B cell (primary cell): ENCODE results near the gene FRYL. TPM values are rescaled to one million over a fixed set of nuclear protein-coding genes. Genes with fewer than 3 reads are reported as not detected.

Source experiments
- ATAC-seq: fragments of 200-7000 bp; cut with Tn5 transposase; one replicate; pipeline ENCODE4 v1.10.0; 2021; ENCODE audit warnings: low read depth, mild to moderate bottlenecking, moderate number of reproducible peaks, moderate library complexity
- CTCF ChIA-PET: fragments of 350-600 bp; sonication (Branson Sonifier 250); formaldehyde crosslinking; loops from one replicate; lab custom pipeline; 2021; ENCODE audit warnings: antibody characterized with exemption, inconsistent platforms; lab: Charles Lee
- POLR2A ChIA-PET: fragments of 350-600 bp; sonication (Branson Sonifier 250); formaldehyde crosslinking; loops from one replicate; lab custom pipeline; 2021; ENCODE audit warnings: antibody characterized with exemption; lab: Charles Lee
- DNase-seq: peaks from one replicate; pipeline ENCODE4 v3.0.0; 2013
- H2AFZ ChIP-seq: 2 replicates; pipeline ENCODE4 v1.6.1; 2012; ENCODE audit warnings: mild to moderate bottlenecking, low read depth, low read length; ENCODE audit not compliant: insufficient read depth, poor library complexity, severe bottlenecking
- H3K27ac ChIP-seq, 2 donors: 1 replicate in 1 of 2; 2 replicates in 1 of 2; pipeline ENCODE4 v1.5.1; 2012 to 2013; ENCODE audit warnings: low read length in 2 of 2, mild to moderate bottlenecking in 2 of 2, moderate library complexity in 1 of 2
- H3K27me3 ChIP-seq, 4 experiments: fragments of 200-600 bp in 1 of 4; sonication (generic) in 1 of 4; replicated peaks in 1 of 4; 1 replicate in 2 of 4; 2 replicates in 2 of 4; pipeline versions ENCODE4 v1.6.1 to v1.7.0; 2013 to 2016; ENCODE audit warnings: low read length in 3 of 4, mild to moderate bottlenecking in 2 of 4, mixed read lengths in 1 of 4, moderate library complexity in 1 of 4; ENCODE audit not compliant: insufficient read depth in 4 of 4, control insufficient read depth in 3 of 4; ENCODE audit errors: control extremely low read depth in 1 of 4
- H3K36me3 ChIP-seq, 2 experiments: replicated peaks in 1 of 2; 1 replicate in 1 of 2; 2 replicates in 1 of 2; pipeline versions ENCODE4 v1.6.1 to v1.7.1; 2013; ENCODE audit warnings: low read length in 1 of 2; ENCODE audit not compliant: insufficient read depth in 2 of 2, control insufficient read depth in 1 of 2; ENCODE audit errors: control extremely low read depth in 1 of 2, extremely low read depth in 1 of 2
- H3K4me1 ChIP-seq, 2 donors: fragments of 200-600 bp in 1 of 2; sonication (generic) in 1 of 2; 1 replicate in 1 of 2; 2 replicates in 1 of 2; pipeline versions ENCODE4 v1.5.1 to v1.6.1; 2013 to 2017; ENCODE audit warnings: low read length in 2 of 2; ENCODE audit not compliant: control insufficient read depth in 2 of 2, insufficient read depth in 2 of 2
- H3K4me2 ChIP-seq: replicated peaks from 2 replicates; pipeline ENCODE3; 2012; ENCODE audit warnings: mild to moderate bottlenecking, low read depth, low read length; ENCODE audit not compliant: poor library complexity, severe bottlenecking
- H3K4me3 ChIP-seq, 5 experiments: fragments of 200-600 bp in 1 of 5; sonication (generic) in 1 of 5; 1 replicate in 3 of 5; 2 replicates in 2 of 5; pipeline versions ENCODE4 v1.5.1 to v1.7.0; 2011 to 2016; ENCODE audit warnings: low read length in 4 of 5, mild to moderate bottlenecking in 4 of 5, low read depth in 2 of 5, control low read depth in 1 of 5, moderate library complexity in 1 of 5; ENCODE audit not compliant: insufficient read depth in 1 of 5; ENCODE audit errors: control extremely low read depth in 1 of 5, extremely low read depth in 1 of 5
- H3K79me2 ChIP-seq: fragments of 200-600 bp; sonication (generic); one replicate; pipeline ENCODE4 v1.6.0; 2016; ENCODE audit warnings: low read length; ENCODE audit not compliant: control insufficient read depth, insufficient read depth
- H3K9ac ChIP-seq: fragments of 200-600 bp; sonication (generic); 2 replicates; pipeline ENCODE4 v1.6.1; 2017; ENCODE audit warnings: mild to moderate bottlenecking, low read length, moderate library complexity
- H3K9me3 ChIP-seq, 3 donors: one replicate each; pipeline versions ENCODE4 v1.6.1 to v1.7.1; 2013; ENCODE audit warnings: low read length in 2 of 3; ENCODE audit not compliant: control insufficient read depth in 2 of 3, insufficient read depth in 1 of 3; ENCODE audit errors: control extremely low read depth in 1 of 3
- H4K20me1 ChIP-seq: 2 replicates; pipeline ENCODE4 v1.6.0; 2012; ENCODE audit warnings: mild to moderate bottlenecking, low read length; ENCODE audit not compliant: insufficient read depth, control insufficient read depth, poor library complexity, severe bottlenecking
- H3K27ac Mint-ChIP-seq: one replicate; pipeline ENCODE4 v1.8.0; 2021; ENCODE audit warnings: mixed read lengths
- H3K27me3 Mint-ChIP-seq: one replicate; pipeline ENCODE4 v1.8.0; 2021; ENCODE audit warnings: mixed read lengths
- H3K4me1 Mint-ChIP-seq: one replicate; pipeline ENCODE4 v1.8.0; 2021; ENCODE audit warnings: mixed read lengths
- H3K4me3 Mint-ChIP-seq: one replicate; pipeline ENCODE4 v1.8.0; 2021; ENCODE audit warnings: mixed read lengths
- H3K9me3 Mint-ChIP-seq: one replicate; pipeline ENCODE4 v1.8.0; 2022; ENCODE audit warnings: mixed read lengths; ENCODE audit not compliant: insufficient read depth
- CTCF ChIP-seq: fragments of 200-600 bp; IDR thresholded peaks from one replicate; pipeline ENCODE4 v1.8.0; 2022; ENCODE audit warnings: antibody characterized with exemption, mild to moderate bottlenecking
- EZH2 ChIP-seq: IDR thresholded peaks from 2 replicates; pipeline ENCODE4 v1.6.1; 2012; ENCODE audit warnings: borderline replicate concordance, low read depth, mild to moderate bottlenecking, moderate library complexity, low read length; ENCODE audit not compliant: insufficient read depth, poor library complexity, severe bottlenecking
- WGBS: methylation state at CpG from one replicate; pipeline ENCODE4 v1.1.5; 2013; ENCODE audit warnings: missing lambda C conversion rate; ENCODE audit not compliant: insufficient coverage; 5-methylcytosine and 5-hydroxymethylcytosine counted together
- intact Hi-C: fragments of 100-400 bp; cut with micrococcal nuclease; formaldehyde crosslinking; loops from one replicate; pipeline ENCODE4 v1.10.0; 2022
- polyA plus RNA-seq: library from polyadenylated mRNA; depleted of rRNA; stranded (reverse); fragments of >200 nt; gene quantifications from 2 replicates; pipeline ENCODE4 v1.2.3, GENCODE V29; 2012
- total RNA-seq, 2 donors: library from RNA; stranded (reverse); fragments of 120-200 nt in 1 of 2; gene quantifications; 1 replicate in 1 of 2; 2 replicates in 1 of 2; pipeline versions ENCODE4 v1.2.3 to v1.2.4, GENCODE V29; 2013 to 2022

FRYL gene
- total and polyA plus RNA-seq, 2 donors (not counting 1 experiment from before 2014, with no cell fraction given): 15.5 to 138 TPM

GRCh38 chr4:48509543-48509942, 270.5 kb downstream of the FRYL start:
- H4K20me1 ChIP-seq: no peaks in the 10 kb centered on the region
- H3K27ac Mint-ChIP-seq: no peak overlapping the region
- H3K27ac ChIP-seq: no peak overlapping the region
- H3K27me3 ChIP-seq: no peaks in the 10 kb centered on the region
- no peak overlapping the region for H3K4me3 Mint-ChIP-seq
- no peak overlapping the region for H3K4me2 ChIP-seq
- H3K9ac ChIP-seq: no peak overlapping the region
- TF ChIP-seq CTCF: no peak
- TF ChIP-seq EZH2: no peak
- ATAC-seq: no peak
- peaks cover 29 to 79% of the 10 kb centered on the region in 2 experiments for H3K36me3 ChIP-seq
- no peak overlapping the region for H2AFZ ChIP-seq
- H3K9me3 Mint-ChIP-seq: no peaks in the 10 kb centered on the region
- ChIA-PET POLR2A (no interaction called here), CTCF (interaction anchor here (0.6 kb wide), 1 partner anchor 1089 kb away, joined by 3 read pairs; no protein-coding TSS in a partner anchor)
- no peaks in the 10 kb centered on the region for H3K4me1 ChIP-seq
- intact Hi-C loops: no loop called here
- H3K27me3 Mint-ChIP-seq: no peaks in the 10 kb centered on the region
- no peak overlapping the region for H3K4me3 ChIP-seq
- no peak for DNase-seq
- no peaks in the 10 kb centered on the region for H3K4me1 Mint-ChIP-seq
- no peaks in the 10 kb centered on the region for H3K79me2 ChIP-seq
- peaks cover 0 to 1% (median 0%) of the 10 kb centered on the region in 3 donors for H3K9me3 ChIP-seq

GRCh38 chr4:48506716-48507115, 273.4 kb downstream of the FRYL start:
- no peak for DNase-seq
- Histone ChIP-seq H3K9me3 (no peaks in the 10 kb centered on the region), H3K36me3 (peaks cover 20 to 63% of the 10 kb centered on the region in 2 experiments), H3K27ac (no peak overlapping the region), H3K4me2 (no peak overlapping the region), H3K79me2 (no peaks in the 10 kb centered on the region), H3K4me1 (no peaks in the 10 kb centered on the region), H4K20me1 (no peaks in the 10 kb centered on the region), H3K4me3 (no peak overlapping the region), H3K9ac (no peak overlapping the region), H2AFZ (no peak overlapping the region), H3K27me3 (no peaks in the 10 kb centered on the region)
- no peak overlapping the region for H3K27ac Mint-ChIP-seq
- no peak overlapping the region for H3K4me3 Mint-ChIP-seq
- ATAC-seq: no peak
- H3K27me3 Mint-ChIP-seq: no peaks in the 10 kb centered on the region
- CTCF ChIA-PET: interaction anchor here (0.6 kb wide), 1 partner anchor 21 kb away, joined by 3 read pairs; no protein-coding TSS in a partner anchor
- no peaks in the 10 kb centered on the region for H3K4me1 Mint-ChIP-seq
- intact Hi-C loops: no loop called here
- TF ChIP-seq EZH2 (no peak), CTCF (no peak)
- no peaks in the 10 kb centered on the region for H3K9me3 Mint-ChIP-seq
- POLR2A ChIA-PET: no interaction called here
- 100% methylated on average over 1 of the region's 2 CpGs for WGBS
